OCI-LY1 (cell line): ENCODE results near the gene GBP7.

Experiments
- CTCF ChIP-seq: fragments of 200-600 bp; sonication (generic), shearing (Covaris generic); IDR thresholded peaks from 2 replicates; pipeline ENCODE4 v1.5.1; 2017; ENCODE audit warnings: mild to moderate bottlenecking, antibody characterized with exemption, low read length, moderate library complexity, mixed read lengths
- EZH2 ChIP-seq: fragments of 200-600 bp; sonication (generic), shearing (Covaris generic); IDR thresholded peaks from 2 replicates; pipeline ENCODE4 v1.8.0; 2017; ENCODE audit warnings: borderline replicate concordance, mixed run types, mild to moderate bottlenecking, antibody characterized with exemption, low read length, moderate library complexity, mixed read lengths

- TF ChIP-seq CTCF: no peak
- no peak for TF ChIP-seq EZH2
Measured at GRCh38 chr1:89169166-89169565, 6.6 kb downstream of the GBP7 start.
